Measurements from ENCODE around the gene ZNF283.
"Not testable (repeated sequence)": the region's sequence is repeated elsewhere in the genome, so short reads cannot be mapped to it uniquely, and the experiment has no call there.

ZNF283 gene

GRCh38 chr19:43802216-43802951, 24.7 kb upstream of the ZNF283 start, which contains the start of gene LYPD5:
Gene LYPD5, minus strand, starts transcription at chr19:43802447. Its CDS starts 67 bp downstream, at chr19:43802380.
- DNase-seq: no peak

DNA sequence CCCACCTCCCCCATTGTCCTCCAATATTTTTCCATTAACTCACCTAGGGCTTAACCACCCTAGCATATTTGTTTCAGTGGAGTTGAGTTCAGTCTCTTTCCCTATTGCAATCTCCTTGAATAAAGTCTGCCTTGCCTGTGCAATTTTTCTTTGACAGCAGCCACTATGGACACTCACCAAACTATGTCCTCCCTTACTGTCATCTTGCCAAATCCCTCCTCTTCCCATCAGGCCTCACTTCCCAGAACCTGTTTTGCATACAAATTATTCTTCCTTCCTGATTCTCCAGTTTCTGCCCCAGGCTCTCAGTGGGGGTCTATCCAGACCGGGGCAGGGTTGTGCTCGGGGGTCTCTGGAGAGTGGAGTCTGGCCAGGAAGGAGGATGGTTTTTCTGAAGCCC, 22.7 kb upstream of the ZNF283 start:
- no peak for DNase-seq

DNA sequence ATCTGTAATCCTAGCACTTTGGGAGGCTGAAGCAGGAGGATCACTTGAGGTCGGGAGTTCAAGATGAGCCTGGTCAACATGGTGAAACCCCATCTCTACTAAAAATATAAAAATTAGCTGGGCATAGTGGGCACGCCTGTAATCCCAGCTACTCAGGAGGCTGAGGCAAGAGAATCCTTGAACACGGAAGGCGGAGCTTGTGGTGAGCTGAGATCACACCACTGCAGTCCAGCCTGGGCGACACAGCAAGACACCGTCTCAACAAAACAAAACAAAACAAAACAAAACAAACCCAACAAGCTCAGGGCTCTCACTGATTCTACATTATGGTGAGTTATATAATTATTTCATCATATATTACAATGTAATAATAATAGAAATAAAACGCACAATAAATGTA, 20.7 kb upstream of the ZNF283 start:
- DNase-seq: not testable (repeated sequence)

GRCh38 chr19:43806848-43807247, 20.3 kb upstream of the ZNF283 start:
- DNase-seq: no peak

- no peak for DNase-seq
These were observed 19.5 kb upstream of the ZNF283 start for GRCh38 chr19:43807651-43808050.

- peak; percentile 56 for DNase-seq
These were observed 17.1 kb upstream of the ZNF283 start for GRCh38 chr19:43809762-43810696.

DNA sequence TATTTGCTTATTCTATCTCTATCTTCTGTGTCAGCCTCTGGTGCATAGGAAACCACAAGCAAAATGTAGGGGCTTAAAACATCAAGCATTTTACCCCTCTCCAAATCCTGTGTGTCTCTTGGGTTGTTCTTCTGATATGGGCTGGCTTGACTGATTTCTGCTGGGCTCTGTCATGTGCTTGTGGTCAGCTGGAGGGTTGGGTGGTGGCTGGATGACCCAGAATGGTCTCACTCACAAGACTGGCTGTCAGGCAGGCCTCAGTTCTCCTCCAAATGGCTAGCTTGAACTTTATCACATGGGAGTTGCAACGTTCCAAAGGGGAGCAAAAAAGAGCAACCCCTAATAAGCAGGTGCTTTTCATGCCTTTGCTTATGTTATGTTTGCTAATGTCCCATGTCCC, 15.3 kb upstream of the ZNF283 start:
- DNase-seq: no peak

DNA sequence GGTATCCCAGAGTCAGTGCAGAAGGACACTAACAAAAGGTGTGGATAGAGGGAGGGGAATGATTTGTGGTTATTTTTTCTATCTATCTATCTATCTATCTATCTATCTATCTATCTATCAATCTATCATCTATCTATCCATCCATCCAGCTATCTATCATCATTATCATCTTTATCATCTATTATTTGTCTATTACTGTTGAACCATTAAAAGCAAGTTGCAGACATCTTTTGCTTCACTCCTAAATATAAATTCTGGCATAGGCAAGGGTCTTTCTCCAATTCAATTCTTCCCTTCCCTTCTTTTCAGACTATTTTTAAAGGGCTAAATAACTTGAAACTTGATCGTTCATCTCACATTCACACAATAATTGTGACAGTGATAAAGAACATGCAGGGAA, 14.9 kb upstream of the ZNF283 start:
- DNase-seq: no peak

- no peak for DNase-seq
These were observed 14.4 kb upstream of the ZNF283 start for GRCh38 chr19:43812688-43813087.

DNA sequence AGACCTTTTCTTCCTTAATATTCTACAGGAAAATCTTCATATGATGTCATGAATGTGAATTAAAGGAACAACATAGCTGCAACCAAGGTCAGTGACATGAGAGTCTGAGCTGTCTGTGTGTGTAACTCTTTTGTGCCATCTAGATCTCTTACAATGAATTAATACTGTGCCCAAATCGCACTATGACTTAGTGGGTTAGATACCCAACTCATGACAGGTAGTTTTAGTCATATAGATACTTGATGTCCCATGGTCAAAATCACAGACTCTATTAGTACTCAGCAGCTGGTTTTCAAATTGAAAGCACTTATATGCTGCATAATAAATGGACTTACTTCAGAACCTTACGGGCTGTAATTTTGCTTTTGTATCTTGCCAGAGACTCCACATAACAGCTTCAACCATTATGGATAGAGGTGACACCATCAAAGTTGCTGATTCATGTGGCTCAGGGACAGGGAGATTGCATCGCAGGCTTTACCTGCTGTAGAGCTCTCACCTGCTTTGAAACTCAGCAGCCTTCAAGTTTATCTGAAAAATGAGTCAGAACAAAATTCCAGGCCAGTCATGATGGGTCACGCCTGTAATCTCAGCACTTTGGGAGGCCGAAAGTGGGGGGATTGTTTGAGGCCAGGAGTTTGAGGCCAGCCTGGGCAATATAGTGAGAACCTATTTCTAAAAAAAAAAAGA, 12.3 kb upstream of the ZNF283 start:
- no peak for DNase-seq

DNA sequence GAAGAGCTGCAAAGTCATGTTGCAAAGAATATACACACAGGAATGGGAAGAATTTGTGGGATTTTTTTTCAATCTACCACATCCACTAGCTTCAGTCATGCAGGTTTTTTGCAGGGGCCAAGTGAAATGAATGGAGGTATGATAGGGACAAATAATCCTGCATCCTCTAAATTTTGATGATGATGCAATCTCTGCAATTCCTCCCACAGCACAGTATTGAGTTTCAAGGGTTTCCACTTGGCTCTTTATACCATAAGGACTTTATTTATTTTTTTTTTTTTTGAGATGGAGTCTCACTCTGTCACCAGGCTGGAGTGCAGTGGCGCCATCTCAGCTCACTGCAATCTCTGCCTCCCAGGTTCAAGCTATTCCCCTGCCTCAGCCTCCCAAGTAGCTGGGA, 9.7 kb upstream of the ZNF283 start:
- DNase-seq: not testable (repeated sequence)

DNA sequence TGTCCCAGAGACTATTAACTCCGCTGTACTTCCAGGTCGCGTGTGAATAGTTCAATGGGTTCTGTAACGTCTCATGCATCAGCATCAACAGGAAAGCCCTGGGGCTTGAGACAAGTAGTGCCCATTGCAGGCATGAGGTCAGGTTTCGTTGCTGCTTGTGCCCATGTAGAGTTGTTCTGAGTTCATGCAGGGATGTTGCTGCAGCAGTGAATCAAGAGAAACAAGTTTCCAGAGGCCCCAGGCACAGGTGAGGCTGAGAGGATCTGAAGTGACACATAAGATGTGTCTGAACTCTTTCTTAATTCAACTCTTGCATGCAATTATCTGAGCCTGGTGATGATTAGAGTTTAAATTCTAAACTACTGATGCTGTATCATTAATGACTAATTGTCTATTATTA, 8.6 kb upstream of the ZNF283 start:
- DNase-seq: no peak

DNA sequence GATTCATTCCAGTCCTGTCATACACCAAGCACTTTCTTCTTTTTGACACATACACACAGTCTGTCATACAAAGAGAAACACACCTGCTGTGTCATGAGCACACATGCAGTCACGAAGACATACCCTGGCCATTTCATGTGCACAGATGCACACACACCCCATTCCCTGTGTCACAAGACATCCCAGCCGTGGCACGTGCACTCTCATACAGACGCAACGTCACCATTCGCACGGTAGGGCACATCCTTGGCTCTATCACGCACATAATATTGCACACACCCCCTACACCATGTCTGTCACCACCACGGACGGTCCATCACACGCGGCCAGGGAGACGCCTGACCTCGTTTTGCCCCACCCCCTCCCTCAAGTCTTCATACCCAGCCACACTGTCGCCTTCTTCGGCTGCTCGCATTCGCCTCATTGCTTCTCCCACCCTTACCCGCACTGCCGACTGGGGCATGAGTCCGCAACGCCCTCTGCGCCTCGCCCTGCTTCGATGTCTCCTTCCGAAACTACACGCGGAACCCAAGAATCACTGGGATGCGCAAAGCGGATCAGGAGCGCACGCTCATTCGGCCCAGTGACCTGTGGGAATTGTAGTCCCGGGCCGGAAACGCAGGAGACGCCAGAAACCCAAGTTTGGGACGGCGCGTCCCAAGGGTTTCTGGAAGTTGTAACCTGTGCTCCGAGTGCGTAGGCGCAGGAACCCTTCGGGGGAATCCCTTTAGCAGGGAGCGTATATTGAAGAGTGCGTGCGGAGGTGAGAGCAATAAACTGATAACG, 6.8 kb upstream of the ZNF283 start:
- DNase-seq: peak; percentile 50

GRCh38 chr19:43820884-43821215, 6.3 kb upstream of the ZNF283 start:
- no peak for DNase-seq

DNA sequence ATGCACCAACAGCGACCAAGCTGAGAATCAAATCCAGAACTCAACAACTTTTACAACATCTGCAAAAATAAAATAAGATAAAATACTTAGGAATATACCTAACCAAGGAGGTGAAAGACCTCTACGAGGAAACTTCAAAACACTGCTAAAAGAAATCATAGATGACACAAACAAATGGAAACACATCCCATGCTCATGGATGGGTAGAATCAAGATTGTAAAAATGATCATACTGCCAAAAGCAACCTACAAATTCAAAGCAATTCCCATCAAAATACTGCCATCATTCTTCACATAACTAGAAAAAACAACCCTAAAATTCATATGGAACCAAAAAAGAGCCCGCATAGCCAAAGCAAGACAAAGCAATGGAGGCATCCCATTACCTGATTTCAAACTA, 3.3 kb upstream of the ZNF283 start:
- DNase-seq: not testable (repeated sequence)

- DNase-seq: not testable (repeated sequence)
These were observed 2.5 kb upstream of the ZNF283 start for GRCh38 chr19:43824572-43824971.

- DNase-seq: no peak
These were observed 12.0 kb downstream of the ZNF283 start for GRCh38 chr19:43839139-43839538.

DNA sequence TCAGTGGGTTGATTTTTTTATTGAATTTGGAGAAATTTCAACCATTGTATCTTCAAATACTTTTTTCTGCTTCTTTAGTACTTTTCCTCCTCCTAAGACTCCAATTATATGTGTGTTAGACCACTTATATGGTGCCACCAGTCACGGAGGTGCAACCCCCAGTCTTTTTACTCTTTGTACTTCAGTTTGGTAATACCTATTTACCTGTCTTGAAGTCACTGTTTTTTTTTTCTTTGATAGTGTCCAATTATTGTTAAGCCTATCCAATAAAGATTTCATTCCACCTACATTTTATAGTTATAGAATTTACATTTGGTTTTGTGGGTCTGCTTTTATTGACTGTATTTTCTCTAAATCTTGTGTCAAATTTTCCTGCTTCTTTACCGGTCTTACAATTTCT, 14.9 kb downstream of the ZNF283 start:
- DNase-seq: no peak

DNA sequence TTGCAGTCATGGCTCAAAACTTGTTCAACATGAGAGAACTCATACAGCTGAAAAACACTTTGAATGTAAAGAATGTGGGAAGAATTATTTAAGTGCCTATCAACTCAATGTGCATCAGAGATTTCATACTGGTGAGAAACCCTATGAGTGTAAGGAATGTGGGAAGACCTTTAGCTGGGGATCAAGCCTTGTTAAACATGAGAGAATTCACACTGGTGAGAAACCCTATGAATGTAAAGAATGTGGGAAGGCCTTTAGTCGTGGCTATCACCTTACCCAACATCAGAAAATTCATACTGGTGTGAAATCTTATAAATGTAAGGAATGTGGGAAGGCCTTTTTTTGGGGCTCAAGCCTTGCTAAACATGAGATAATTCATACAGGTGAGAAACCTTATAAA, 20.1 kb downstream of the ZNF283 start:
- DNase-seq: peak; percentile 2

- peak; percentile 21 for DNase-seq
These were observed 20.8 kb downstream of the ZNF283 start for GRCh38 chr19:43847884-43848283.

DNA sequence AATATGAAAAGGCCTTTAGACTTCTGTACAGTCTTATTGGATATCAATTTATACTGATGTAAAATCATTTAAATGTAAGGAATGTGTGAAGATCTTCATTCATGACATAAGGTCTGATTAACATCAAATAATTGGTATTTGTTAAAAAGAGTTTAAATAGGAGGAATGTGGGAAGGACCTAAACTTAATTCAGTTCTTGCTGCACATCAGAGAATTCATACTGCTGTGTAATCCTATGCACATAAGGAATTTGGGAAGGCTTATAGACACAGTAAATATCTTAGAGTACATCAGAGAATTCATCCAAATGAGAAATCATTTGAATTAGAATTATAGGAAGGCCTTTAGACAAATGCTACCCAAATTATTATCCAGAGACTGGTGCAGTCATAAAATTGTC, 21.7 kb downstream of the ZNF283 start:
- no peak for DNase-seq

DNA sequence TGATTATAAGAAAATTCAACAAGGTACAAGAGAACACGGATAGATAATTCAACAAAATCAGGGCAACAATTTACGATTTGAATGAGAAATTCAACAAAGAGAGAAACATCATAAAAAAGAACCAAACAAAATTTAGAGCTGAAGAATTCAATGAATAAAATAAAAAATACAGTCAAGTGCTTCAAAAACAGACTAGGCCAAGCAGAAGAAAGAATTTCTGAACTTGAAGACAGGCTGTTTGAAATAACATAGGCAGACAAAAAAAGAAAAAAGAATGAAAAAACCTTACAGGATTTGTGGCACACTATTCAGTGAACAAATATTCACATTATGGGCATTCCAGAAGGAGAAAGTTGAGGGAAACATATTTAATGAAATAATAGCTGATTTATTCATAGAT, 31.1 kb downstream of the ZNF283 start:
- DNase-seq: no peak

DNA sequence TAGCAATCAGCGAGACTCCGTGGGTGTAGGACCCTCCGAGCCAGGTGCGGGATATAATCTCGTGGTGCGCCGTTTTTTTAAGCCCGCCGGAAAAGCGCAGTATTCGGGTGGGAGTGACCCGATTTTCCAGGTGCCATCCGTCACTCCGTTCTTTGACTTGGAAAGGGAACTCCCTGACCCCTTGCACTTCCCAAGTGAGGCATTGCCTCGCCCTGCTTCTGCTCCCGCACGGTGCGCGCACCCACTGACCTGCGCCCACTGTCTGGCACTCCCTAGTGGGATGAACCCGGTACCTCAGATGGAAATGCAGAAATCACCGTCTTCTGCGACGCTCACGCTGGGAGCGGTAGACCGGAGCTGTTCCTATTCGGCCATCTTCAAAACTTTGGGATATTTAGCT, 39.8 kb downstream of the ZNF283 start:
- not testable (repeated sequence) for DNase-seq
